Ishikawa (cell line): Measurements from ENCODE around the gene PAK6.

Experiments used
- CEBPB ChIP-seq: IDR thresholded peaks from 2 replicates; pipeline ENCODE4 v1.6.1; 2012
- CREB1 ChIP-seq: IDR thresholded peaks from 2 replicates; pipeline ENCODE4 v1.6.1; 2012; ENCODE audit warnings: low read depth
- EGR1 ChIP-seq: IDR thresholded peaks from 2 replicates; pipeline ENCODE4 v1.6.1; 2012
- EP300 ChIP-seq: IDR thresholded peaks from 2 replicates; pipeline ENCODE4 v1.6.1; 2012; ENCODE audit warnings: borderline replicate concordance
- FOXM1 ChIP-seq: IDR thresholded peaks from 2 replicates; pipeline ENCODE4 v1.6.1; 2012; ENCODE audit warnings: low read depth, borderline replicate concordance
- NFIC ChIP-seq: IDR thresholded peaks from 2 replicates; pipeline ENCODE4 v1.6.1; 2012
- RAD21 ChIP-seq: IDR thresholded peaks from 2 replicates; pipeline ENCODE4 v1.6.1; 2012; ENCODE audit warnings: low read depth
- TAF1 ChIP-seq: IDR thresholded peaks from 2 replicates; pipeline ENCODE4 v1.6.1; 2012; ENCODE audit warnings: low read depth, mild to moderate bottlenecking
- TCF12 ChIP-seq: IDR thresholded peaks from 2 replicates; pipeline ENCODE4 v1.6.1; 2012; ENCODE audit warnings: low read depth
- TEAD4 ChIP-seq: IDR thresholded peaks from 2 replicates; pipeline ENCODE4 v1.6.1; 2012
- YY1 ChIP-seq: IDR thresholded peaks from 2 replicates; pipeline ENCODE4 v1.6.1; 2012; ENCODE audit warnings: low read depth
- ZBTB7A ChIP-seq: IDR thresholded peaks from 2 replicates; pipeline ENCODE4 v1.6.1; 2012; ENCODE audit warnings: low read depth
- TF ChIP-seq, protein P1 (sequence below): IDR thresholded peaks from 2 replicates; pipeline ENCODE4 v1.6.1; 2012
- TF ChIP-seq, protein P2 (sequence below): IDR thresholded peaks from 2 replicates; pipeline ENCODE4 v1.6.1; 2012; ENCODE audit warnings: low read depth, mild to moderate bottlenecking
- TF ChIP-seq, protein P3 (sequence below): IDR thresholded peaks from 2 replicates; pipeline ENCODE4 v1.6.1; 2012

Gene PAK6

DNA sequence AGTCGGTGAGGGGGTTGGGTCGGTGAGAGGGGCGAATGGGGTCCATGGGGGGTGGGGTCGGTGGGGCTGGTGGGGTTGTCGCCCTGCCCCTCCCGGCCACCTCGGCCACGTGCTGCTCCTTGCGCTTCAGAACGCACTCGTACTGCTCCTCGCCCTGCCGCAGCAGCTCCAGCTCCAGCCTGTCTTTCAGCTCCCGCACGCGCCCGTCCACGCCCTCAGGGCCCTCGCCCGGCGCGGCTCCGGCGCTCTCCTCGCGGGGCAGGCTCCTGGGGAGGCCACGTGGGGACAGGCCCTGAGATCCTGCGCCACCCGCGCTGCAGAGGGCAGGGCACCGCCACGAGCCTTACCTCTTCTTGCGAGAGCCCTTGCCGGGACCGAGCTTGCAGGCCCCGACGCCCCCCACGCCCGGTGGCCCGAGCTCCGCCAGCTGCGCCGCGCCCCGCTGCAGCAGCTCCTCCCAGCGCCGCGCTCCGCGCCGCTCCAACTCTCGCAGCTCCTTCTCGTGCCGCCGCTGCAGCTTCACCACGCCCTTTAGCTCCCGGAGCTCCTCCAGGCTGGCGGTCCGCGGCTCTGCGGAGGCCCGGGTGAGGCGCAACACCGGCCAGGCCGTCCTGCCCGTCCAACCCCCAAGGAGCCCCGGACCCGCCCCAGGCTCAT, 52.2 kb downstream of the PAK6 start:
- TF ChIP-seq FOXM1 (no peak), ZBTB7A (peak; percentile 39; the same call in 1 of the 2 replicates), TCF12 (no peak), NFIC (no peak), TAF1 (no peak), RAD21 (no peak)
- TF ChIP-seq, protein P1, sequence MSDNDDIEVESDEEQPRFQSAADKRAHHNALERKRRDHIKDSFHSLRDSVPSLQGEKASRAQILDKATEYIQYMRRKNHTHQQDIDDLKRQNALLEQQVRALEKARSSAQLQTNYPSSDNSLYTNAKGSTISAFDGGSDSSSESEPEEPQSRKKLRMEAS = peak; percentile 93
- TF ChIP-seq, protein P2, sequence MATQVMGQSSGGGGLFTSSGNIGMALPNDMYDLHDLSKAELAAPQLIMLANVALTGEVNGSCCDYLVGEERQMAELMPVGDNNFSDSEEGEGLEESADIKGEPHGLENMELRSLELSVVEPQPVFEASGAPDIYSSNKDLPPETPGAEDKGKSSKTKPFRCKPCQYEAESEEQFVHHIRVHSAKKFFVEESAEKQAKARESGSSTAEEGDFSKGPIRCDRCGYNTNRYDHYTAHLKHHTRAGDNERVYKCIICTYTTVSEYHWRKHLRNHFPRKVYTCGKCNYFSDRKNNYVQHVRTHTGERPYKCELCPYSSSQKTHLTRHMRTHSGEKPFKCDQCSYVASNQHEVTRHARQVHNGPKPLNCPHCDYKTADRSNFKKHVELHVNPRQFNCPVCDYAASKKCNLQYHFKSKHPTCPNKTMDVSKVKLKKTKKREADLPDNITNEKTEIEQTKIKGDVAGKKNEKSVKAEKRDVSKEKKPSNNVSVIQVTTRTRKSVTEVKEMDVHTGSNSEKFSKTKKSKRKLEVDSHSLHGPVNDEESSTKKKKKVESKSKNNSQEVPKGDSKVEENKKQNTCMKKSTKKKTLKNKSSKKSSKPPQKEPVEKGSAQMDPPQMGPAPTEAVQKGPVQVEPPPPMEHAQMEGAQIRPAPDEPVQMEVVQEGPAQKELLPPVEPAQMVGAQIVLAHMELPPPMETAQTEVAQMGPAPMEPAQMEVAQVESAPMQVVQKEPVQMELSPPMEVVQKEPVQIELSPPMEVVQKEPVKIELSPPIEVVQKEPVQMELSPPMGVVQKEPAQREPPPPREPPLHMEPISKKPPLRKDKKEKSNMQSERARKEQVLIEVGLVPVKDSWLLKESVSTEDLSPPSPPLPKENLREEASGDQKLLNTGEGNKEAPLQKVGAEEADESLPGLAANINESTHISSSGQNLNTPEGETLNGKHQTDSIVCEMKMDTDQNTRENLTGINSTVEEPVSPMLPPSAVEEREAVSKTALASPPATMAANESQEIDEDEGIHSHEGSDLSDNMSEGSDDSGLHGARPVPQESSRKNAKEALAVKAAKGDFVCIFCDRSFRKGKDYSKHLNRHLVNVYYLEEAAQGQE = no peak
- TF ChIP-seq, protein P3, sequence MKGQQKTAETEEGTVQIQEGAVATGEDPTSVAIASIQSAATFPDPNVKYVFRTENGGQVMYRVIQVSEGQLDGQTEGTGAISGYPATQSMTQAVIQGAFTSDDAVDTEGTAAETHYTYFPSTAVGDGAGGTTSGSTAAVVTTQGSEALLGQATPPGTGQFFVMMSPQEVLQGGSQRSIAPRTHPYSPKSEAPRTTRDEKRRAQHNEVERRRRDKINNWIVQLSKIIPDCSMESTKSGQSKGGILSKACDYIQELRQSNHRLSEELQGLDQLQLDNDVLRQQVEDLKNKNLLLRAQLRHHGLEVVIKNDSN = peak; percentile 59; the same call in 1 of the 2 replicates

DNA sequence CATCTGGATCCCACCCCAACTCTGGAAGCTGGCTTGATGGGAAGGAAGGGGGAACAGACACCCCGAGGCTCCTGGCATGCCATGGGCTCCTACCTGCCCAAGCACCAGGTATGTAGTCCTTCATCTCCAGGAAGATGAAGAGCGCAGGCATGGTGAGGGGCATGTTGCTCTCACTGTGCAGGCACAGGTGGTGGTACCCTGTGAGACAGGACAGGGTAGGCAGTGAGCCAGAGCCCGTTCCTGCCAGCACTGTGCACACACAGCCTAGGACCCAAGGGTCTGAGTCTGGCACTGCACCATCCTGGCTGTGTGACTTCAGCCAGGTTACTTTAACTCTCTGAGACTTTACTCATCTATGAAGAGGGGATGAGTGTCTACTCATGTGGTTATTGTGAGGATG, 53.4 kb downstream of the PAK6 start:
- no peak for TF ChIP-seq EP300
- TF ChIP-seq, protein P3 = no peak
- TF ChIP-seq CREB1 = no peak
- no peak for TF ChIP-seq FOXM1
- no peak for TF ChIP-seq NFIC
- TF ChIP-seq TEAD4 = no peak
- TF ChIP-seq ZBTB7A = no peak
- TF ChIP-seq, protein P1 = no peak

DNA sequence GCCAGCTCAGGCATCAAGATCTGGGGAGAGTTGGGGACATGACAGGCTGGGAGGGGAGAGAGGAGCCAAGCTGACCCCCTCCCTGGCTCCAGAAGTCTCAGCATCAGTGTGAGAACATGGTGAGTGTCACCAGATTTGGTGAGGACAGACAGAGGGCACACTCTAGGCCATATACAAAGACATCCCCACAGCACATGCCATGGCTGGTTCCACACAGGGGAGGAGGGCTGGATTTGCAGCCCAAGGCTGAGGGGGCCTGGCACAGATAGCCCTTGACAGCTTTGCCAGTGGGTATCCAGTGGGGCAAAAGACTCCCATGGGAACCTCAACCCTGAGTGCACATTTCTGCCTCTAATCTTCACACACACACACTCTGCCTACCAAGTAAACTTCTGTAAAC, 54.1 kb downstream of the PAK6 start:
- TF ChIP-seq FOXM1 (no peak), RAD21 (no peak), NFIC (no peak), EP300 (no peak), TEAD4 (no peak), YY1 (no peak), TCF12 (no peak), CREB1 (no peak), EGR1 (no peak), CEBPB (no peak), ZBTB7A (no peak), TAF1 (no peak)
- TF ChIP-seq, protein P2 = no peak
- TF ChIP-seq, protein P1 = no peak
- TF ChIP-seq, protein P3 = no peak

DNA sequence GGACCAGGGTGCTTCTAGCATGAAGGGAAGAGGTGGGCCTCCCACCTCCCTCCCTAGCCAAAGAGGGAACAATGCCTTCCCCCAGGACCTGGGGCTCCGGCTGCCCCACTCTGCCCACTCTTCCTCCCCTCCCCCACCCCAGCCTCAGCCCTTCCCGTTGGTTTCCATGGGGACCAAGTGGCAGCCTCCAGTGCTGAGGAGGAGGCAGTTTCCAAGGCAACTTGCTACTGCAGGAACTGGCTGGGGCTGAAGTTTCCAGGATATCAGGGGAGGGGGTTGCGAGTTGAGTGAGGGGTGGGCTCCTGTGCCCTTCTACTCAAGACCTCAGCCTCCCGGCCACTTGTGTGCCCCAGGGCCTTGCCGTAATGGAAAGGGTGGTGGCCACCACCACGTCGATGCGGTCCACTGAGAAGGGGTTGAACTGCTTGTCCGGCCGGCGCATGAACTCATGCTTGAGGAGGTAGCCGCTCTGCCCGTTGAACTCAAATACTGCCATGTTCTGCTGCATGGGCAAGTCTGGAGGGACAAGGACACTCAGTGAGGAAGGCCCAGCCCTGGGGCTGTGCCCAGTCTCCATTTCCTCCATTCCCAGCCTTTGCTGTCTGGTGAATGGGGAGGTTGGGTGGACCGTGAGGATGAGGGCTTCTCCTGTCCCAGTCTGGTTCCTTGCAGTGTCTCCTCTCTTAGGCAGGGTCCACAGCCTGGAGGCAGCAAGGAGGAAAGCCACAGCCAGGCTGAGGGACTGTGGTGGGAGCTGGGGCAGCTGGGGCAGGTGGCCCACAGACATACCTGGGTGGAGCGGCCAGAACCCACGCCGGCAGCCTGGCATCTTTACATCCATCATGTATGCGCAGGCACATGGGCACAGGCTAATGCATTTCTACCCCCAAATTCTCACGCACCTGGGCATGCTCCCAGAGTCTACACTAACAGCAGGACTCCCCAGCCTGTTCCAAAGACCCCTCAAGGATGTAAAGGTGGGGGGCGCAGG, 55.3 kb downstream of the PAK6 start:
- TF ChIP-seq CEBPB (no peak), TCF12 (no peak), TAF1 (no peak), CREB1 (no peak), YY1 (no peak), TEAD4 (no peak), ZBTB7A (no peak), NFIC (no peak), EGR1 (no peak), EP300 (no peak), RAD21 (no peak), FOXM1 (no peak)
- TF ChIP-seq, protein P1 = no peak
- TF ChIP-seq, protein P3 = no peak
- TF ChIP-seq, protein P2 = no peak
